ENCODE results near the gene STXBP6.

The STXBP6 gene

GRCh38 chr14:25048170-25049016 is 1.6 kb downstream of the STXBP6 start:
- H3K4me3 ChIP-seq (ENCODE audit: low read depth, low read length): peak overlapping the region; percentile 10

GRCh38 chr14:25046301-25046943 is 3.5 kb downstream of the STXBP6 start:
- H3K4me3 ChIP-seq (ENCODE audit: low read depth, low read length): no peak overlapping the region
- in situ Hi-C loops (cut with HindIII; ENCODE audit: low sequenced_read_pairs): no loop called here
- no peak for TF ChIP-seq CTCF (IDR thresholded peaks at IDR 0.05; ENCODE audit: low read depth, low read length)
- DNase-seq (ENCODE audit: low read depth, low spot score): no peak

More at GRCh38 chr14:25048170-25049016, 1.6 kb downstream of the STXBP6 start:
- in situ Hi-C loops (cut with HindIII; ENCODE audit: low sequenced_read_pairs): no loop called here
- DNase-seq (ENCODE audit: low read depth, low spot score): peak; percentile 60
- TF ChIP-seq CTCF (IDR thresholded peaks at IDR 0.05; ENCODE audit: low read depth, low read length): no peak

GRCh38 chr14:25044106-25044698 is 5.7 kb downstream of the STXBP6 start:
- in situ Hi-C loops (cut with HindIII; ENCODE audit: low sequenced_read_pairs): no loop called here
- TF ChIP-seq CTCF (IDR thresholded peaks at IDR 0.05; ENCODE audit: low read depth, low read length): no peak

GRCh38 chr14:25042362-25043299 is 7.3 kb downstream of the STXBP6 start:
- peak; percentile 54 for DNase-seq (ENCODE audit: low read depth, low spot score)
- TF ChIP-seq CTCF (IDR thresholded peaks at IDR 0.05; ENCODE audit: low read depth, low read length): peak; percentile 67
- no peak overlapping the region for H3K4me3 ChIP-seq (ENCODE audit: low read depth, low read length)
- in situ Hi-C loops (cut with HindIII; ENCODE audit: low sequenced_read_pairs): no loop called here

More at GRCh38 chr14:25044106-25044698, 5.7 kb downstream of the STXBP6 start:
- no peak overlapping the region for H3K4me3 ChIP-seq (ENCODE audit: low read depth, low read length)
- DNase-seq (ENCODE audit: low read depth, low spot score): no peak

- H3K4me3 ChIP-seq (ENCODE audit: low read depth, low read length): no peak overlapping the region
- DNase-seq (ENCODE audit: low read depth, low spot score): no peak
- in situ Hi-C loops (cut with HindIII; ENCODE audit: low sequenced_read_pairs): no loop called here
- no peak for TF ChIP-seq CTCF (IDR thresholded peaks at IDR 0.05; ENCODE audit: low read depth, low read length)
These were observed 8.0 kb downstream of the STXBP6 start for GRCh38 chr14:25041898-25042297.

- TF ChIP-seq CTCF (IDR thresholded peaks at IDR 0.05; ENCODE audit: low read depth, low read length): no peak
- no peak for DNase-seq (ENCODE audit: low read depth, low spot score)
- in situ Hi-C loops (cut with HindIII; ENCODE audit: low sequenced_read_pairs): no loop called here
These were observed 8.5 kb downstream of the STXBP6 start for GRCh38 chr14:25041484-25041883.

More at GRCh38 chr14:25041484-25041883, 8.5 kb downstream of the STXBP6 start:
- no peak overlapping the region for H3K4me3 ChIP-seq (ENCODE audit: low read depth, low read length)

All from astrocyte of the spinal cord (primary cell).